A673 (cell line): Measurements from ENCODE around the gene IL1RAP. TPM values are rescaled to one million over a fixed set of nuclear protein-coding genes. Genes with fewer than 3 reads are reported as not detected.

Experiments
- BruUV-seq: library from RNA; stranded (reverse); fragments of 400-500 nt; replicated peaks from 2 replicates; lab custom pipeline; 2021; lab: Mats Ljungman, UMichigan
- CTCF ChIA-PET: fragments of 300-600 bp; sonication (Branson Sonifier 250); formaldehyde crosslinking; loops from one replicate; lab custom pipeline; 2022; ENCODE audit warnings: antibody characterized with exemption; lab: Charles Lee
- POLR2A ChIA-PET: fragments of 300-600 bp; sonication (Branson Sonifier 250); formaldehyde crosslinking; loops from one replicate; lab custom pipeline; 2022; ENCODE audit warnings: antibody characterized with exemption; ENCODE audit not compliant: low non-redundant PET; lab: Charles Lee
- DNase-seq: peaks from one replicate; pipeline ENCODE4 v3.0.0-alpha.2; 2015; ENCODE audit warnings: low spot score
- H3K27ac ChIP-seq: fragments of 200-600 bp; sonication (generic); 2 replicates; pipeline ENCODE4 v1.5.1; 2016; ENCODE audit warnings: mixed run types, low read depth, mild to moderate bottlenecking, mixed read lengths, antibody characterized with exemption, low read length; ENCODE audit not compliant: poor library complexity, severe bottlenecking
- H3K27me3 ChIP-seq: fragments of 200-600 bp; sonication (generic); replicated peaks from 2 replicates; pipeline ENCODE4 v1.6.1; 2017; ENCODE audit warnings: mixed run types, low read depth, mild to moderate bottlenecking, mixed read lengths, antibody characterized with exemption, low read length; ENCODE audit not compliant: insufficient read depth, poor library complexity
- H3K36me3 ChIP-seq: fragments of 200-600 bp; sonication (generic); 2 replicates; pipeline ENCODE4 v1.6.1; 2016; ENCODE audit warnings: mixed run types, mild to moderate bottlenecking, mixed read lengths, antibody characterized with exemption, low read length; ENCODE audit not compliant: insufficient read depth, poor library complexity, severe bottlenecking
- H3K4me1 ChIP-seq: fragments of 200-600 bp; sonication (generic); 2 replicates; pipeline ENCODE4 v1.6.1; 2017; ENCODE audit warnings: mixed run types, mild to moderate bottlenecking, mixed read lengths, antibody characterized with exemption, low read length; ENCODE audit not compliant: insufficient read depth, poor library complexity, severe bottlenecking
- H3K4me3 ChIP-seq: fragments of 200-600 bp; sonication (generic); 2 replicates; pipeline ENCODE4 v1.5.1; 2016; ENCODE audit warnings: low read depth, mixed run types, mild to moderate bottlenecking, mixed read lengths, low read length; ENCODE audit not compliant: poor library complexity, severe bottlenecking
- H3K9me3 ChIP-seq: fragments of 200-600 bp; sonication (generic); 2 replicates; pipeline ENCODE4 v1.6.1; 2016; ENCODE audit warnings: mixed run types, low read depth, mild to moderate bottlenecking, mixed read lengths, antibody characterized with exemption, low read length; ENCODE audit not compliant: poor library complexity, severe bottlenecking
- CTCF ChIP-seq: fragments of 300-800, 200-600 bp; sonication (generic); conservative IDR thresholded peaks from 2 replicates; pipeline ENCODE4 v1.5.1; 2017; ENCODE audit warnings: low read depth, mild to moderate bottlenecking, antibody characterized with exemption, low read length, moderate library complexity, mixed read lengths
- EZH2 ChIP-seq: fragments of 200-600 bp; sonication (generic); IDR thresholded peaks from 2 replicates; pipeline ENCODE4 v1.6.1; 2017; ENCODE audit warnings: borderline replicate concordance, low read depth, mild to moderate bottlenecking, mixed read lengths, antibody characterized with exemption, low read length; ENCODE audit not compliant: poor library complexity, severe bottlenecking
- intact Hi-C: fragments of 100-400 bp; cut with micrococcal nuclease; formaldehyde crosslinking; loops from one replicate; pipeline ENCODE4 v1.10.0; 2022; ENCODE audit not compliant: unreplicated experiment
- total RNA-seq: library from RNA; stranded (reverse); gene quantifications from 2 replicates; pipeline ENCODE4 v1.2.3, GENCODE V29; 2021

The IL1RAP gene
- total RNA-seq, 1 experiment from 2014 or later = 207 TPM

DNA sequence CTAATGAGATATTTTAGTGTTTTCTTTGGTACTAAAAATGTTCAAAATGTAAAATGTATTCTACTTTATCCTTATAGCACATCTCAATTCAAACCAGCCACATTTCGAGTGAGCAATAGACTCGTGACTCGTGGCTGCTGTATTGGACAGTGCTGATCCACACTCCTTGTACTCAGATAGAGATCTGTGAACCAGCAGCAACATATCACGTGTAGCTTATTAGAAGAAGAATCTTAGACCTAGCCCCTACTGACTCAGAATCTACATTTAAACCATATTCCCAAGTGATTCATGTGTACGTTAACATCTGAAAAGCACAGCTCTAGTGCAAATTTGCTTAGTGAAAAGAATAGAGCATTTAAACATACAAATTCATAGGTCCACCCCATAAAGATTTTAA is 130.9 kb downstream of the IL1RAP start:
- peak; percentile 35 for DNase-seq
- ChIA-PET POLR2A (no interaction called here), CTCF (no interaction called here)
- Histone ChIP-seq H3K27me3 (no peaks in the 10 kb centered on the region), H3K4me1 (no peaks in the 10 kb centered on the region), H3K9me3 (no peaks in the 10 kb centered on the region), H3K4me3 (no peak overlapping the region), H3K27ac (no peak overlapping the region), H3K36me3 (peaks cover 53% of the 10 kb centered on the region)
- intact Hi-C loops = no loop called here
- no peak for TF ChIP-seq CTCF
- TF ChIP-seq EZH2 = no peak
- BruUV-seq = no TSS peak

DNA sequence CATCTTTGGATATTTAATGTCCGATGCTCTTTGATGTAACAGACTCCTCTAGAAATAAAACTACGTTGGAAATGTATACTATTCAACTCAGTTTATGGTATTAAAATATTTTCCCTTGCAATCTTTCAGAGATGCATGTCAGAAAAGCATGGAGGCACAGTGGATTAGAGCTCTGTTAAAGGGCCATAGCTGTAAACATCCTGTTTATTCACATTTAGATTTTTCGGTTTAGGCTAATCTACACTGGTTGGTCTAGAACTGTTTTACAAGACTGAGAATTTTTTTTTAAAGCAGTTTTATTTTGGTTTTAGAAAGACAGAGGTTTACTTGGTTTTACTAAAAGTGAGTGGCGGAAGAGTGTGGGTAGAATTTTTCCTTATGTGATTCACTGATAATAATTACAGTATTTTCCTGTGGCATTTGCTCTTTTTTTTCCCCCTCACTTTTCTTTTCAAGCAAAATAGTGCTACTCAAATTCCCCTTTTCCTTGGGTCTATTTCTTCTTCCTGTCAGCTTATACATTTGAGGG is 132.1 kb downstream of the IL1RAP start:
- no TSS peak for BruUV-seq
- H3K9me3 ChIP-seq = no peaks in the 10 kb centered on the region
- intact Hi-C loops = no loop called here
- POLR2A ChIA-PET = no interaction called here
- no peak for TF ChIP-seq CTCF
- TF ChIP-seq EZH2 = no peak
- H3K36me3 ChIP-seq = peaks cover 57% of the 10 kb centered on the region
- CTCF ChIA-PET = no interaction called here
- peak overlapping the region; percentile 19 for H3K27ac ChIP-seq
- H3K27me3 ChIP-seq = no peaks in the 10 kb centered on the region
- no peak overlapping the region for H3K4me3 ChIP-seq
- no peaks in the 10 kb centered on the region for H3K4me1 ChIP-seq
- DNase-seq = no peak

DNA sequence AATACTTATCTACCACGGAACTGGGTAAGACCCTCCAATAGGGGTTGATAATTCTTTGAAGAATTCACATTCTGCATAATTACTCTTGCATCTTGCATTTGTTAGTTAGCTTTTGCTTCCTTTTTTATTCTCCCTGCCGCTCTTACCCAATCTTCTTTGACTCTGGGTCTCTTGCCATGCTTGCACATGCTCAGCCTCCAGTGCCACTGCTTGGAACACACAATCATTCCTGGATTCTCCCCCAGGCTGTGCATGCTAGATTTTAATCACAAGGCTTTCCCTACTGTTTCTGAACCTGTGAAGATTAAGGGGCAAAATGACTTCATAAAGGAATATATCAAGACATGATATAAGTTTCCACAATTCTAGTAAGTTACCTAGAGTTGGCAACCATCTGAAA is 133.1 kb downstream of the IL1RAP start:
- H3K4me1 ChIP-seq = no peaks in the 10 kb centered on the region
- no TSS peak for BruUV-seq
- no peaks in the 10 kb centered on the region for H3K9me3 ChIP-seq
- no peak overlapping the region for H3K4me3 ChIP-seq
- ChIA-PET POLR2A (no interaction called here), CTCF (no interaction called here)
- intact Hi-C loops = no loop called here
- TF ChIP-seq CTCF (no peak), EZH2 (no peak)
- H3K27ac ChIP-seq = no peak overlapping the region
- H3K27me3 ChIP-seq = no peaks in the 10 kb centered on the region
- peaks cover 58% of the 10 kb centered on the region for H3K36me3 ChIP-seq
- no peak for DNase-seq
